Natural killer cell (primary cell): ENCODE measurements around the gene NFASC. TPM values are rescaled to one million over a fixed set of nuclear protein-coding genes. Genes with fewer than 3 reads are reported as not detected.

Source experiments
- ATAC-seq, 3 donors: fragments of 150-1000 bp in 2 of 3; fragments of 200-7000 bp in 1 of 3; cut with Tn5 transposase; 1 replicate in 1 of 3; 2 replicates in 2 of 3; pipeline ENCODE4 v1.10.0; 2021; ENCODE audit warnings: mild to moderate bottlenecking in 2 of 3, moderate library complexity in 2 of 3
- DNase-seq, 2 donors: peaks; one replicate each; pipeline versions ENCODE4 v3.0.0 to v3.0.0-alpha.2; 2013 to 2021; ENCODE audit warnings: mixed read lengths in 1 of 2
- H3K27ac ChIP-seq: one replicate; pipeline ENCODE4 v1.5.1; 2013; ENCODE audit warnings: mild to moderate bottlenecking, low read length
- H3K27me3 ChIP-seq: one replicate; pipeline ENCODE4 v1.6.1; 2013; ENCODE audit warnings: low read length; ENCODE audit not compliant: control insufficient read depth, insufficient read depth
- H3K36me3 ChIP-seq: one replicate; pipeline ENCODE4 v1.6.1; 2013; ENCODE audit warnings: low read length; ENCODE audit not compliant: control insufficient read depth, insufficient read depth
- H3K4me1 ChIP-seq: one replicate; pipeline ENCODE4 v1.6.1; 2013; ENCODE audit warnings: low read length; ENCODE audit not compliant: control insufficient read depth, insufficient read depth
- H3K4me3 ChIP-seq: one replicate; pipeline ENCODE4 v1.5.1; 2013; ENCODE audit warnings: low read length
- H3K9me3 ChIP-seq: one replicate; pipeline ENCODE4 v1.6.1; 2013; ENCODE audit warnings: low read length; ENCODE audit not compliant: control insufficient read depth, insufficient read depth
- H3K27ac Mint-ChIP-seq, 2 donors: one replicate each; pipeline ENCODE4 v1.8.0; 2022; ENCODE audit warnings: mild to moderate bottlenecking in 2 of 2, mixed read lengths in 2 of 2, moderate library complexity in 1 of 2
- H3K27me3 Mint-ChIP-seq, 2 donors: one replicate each; pipeline ENCODE4 v1.8.0; 2022; ENCODE audit warnings: low read depth in 2 of 2, mixed read lengths in 2 of 2
- H3K36me3 Mint-ChIP-seq: one replicate; pipeline ENCODE4 v1.8.0; 2022; ENCODE audit warnings: mixed read lengths
- H3K4me1 Mint-ChIP-seq, 2 donors: one replicate each; pipeline ENCODE4 v1.8.0; 2022; ENCODE audit warnings: mixed read lengths in 2 of 2
- H3K4me3 Mint-ChIP-seq: one replicate; pipeline ENCODE4 v1.8.0; 2022; ENCODE audit warnings: mild to moderate bottlenecking, moderate library complexity, mixed read lengths
- H3K9me3 Mint-ChIP-seq, 2 donors: one replicate each; pipeline ENCODE4 v1.8.0; 2022; ENCODE audit warnings: mixed read lengths in 2 of 2
- CTCF ChIP-seq: fragments of 200-600 bp; IDR thresholded peaks from one replicate; pipeline ENCODE4 v1.8.0; 2022; ENCODE audit warnings: antibody characterized with exemption
- WGBS: methylation state at CpG from one replicate; pipeline ENCODE4 v1.1.7; 2013; ENCODE audit warnings: missing lambda C conversion rate; ENCODE audit not compliant: insufficient coverage; 5-methylcytosine and 5-hydroxymethylcytosine counted together
- intact Hi-C: fragments of 100-400 bp; cut with micrococcal nuclease; formaldehyde crosslinking; loops from one replicate; pipeline ENCODE4 v1.14.2; 2022
- total RNA-seq, 4 donors: library from RNA; stranded (reverse); fragments of 120-200 nt in 1 of 4; gene quantifications; one replicate each; pipeline versions ENCODE4 v1.2.3 to v1.2.4, GENCODE V29; 2013 to 2022

NFASC gene
- total RNA-seq, 3 donors from 2014 or later (not counting 1 experiment from before 2014, with no cell fraction given) = 0.09 to 0.27 TPM; not detected in 1

- no peaks in the 10 kb centered on the region for H3K36me3 ChIP-seq
- no peak overlapping the region for H3K27ac Mint-ChIP-seq
- H3K36me3 Mint-ChIP-seq = no peaks in the 10 kb centered on the region
- DNase-seq (no peak), ATAC-seq (no peak)
- H3K4me1 Mint-ChIP-seq = no peaks in the 10 kb centered on the region
- H3K4me3 ChIP-seq = no peak overlapping the region
- peaks cover 5 to 17% of the 10 kb centered on the region in 2 donors for H3K27me3 Mint-ChIP-seq
- H3K4me3 Mint-ChIP-seq = no peak overlapping the region
- TF ChIP-seq CTCF = no peak
- no peaks in the 10 kb centered on the region for H3K9me3 Mint-ChIP-seq
- no peaks in the 10 kb centered on the region for H3K4me1 ChIP-seq
- no peaks in the 10 kb centered on the region for H3K9me3 ChIP-seq
- WGBS = 86% methylated on average over 7 of the region's 7 CpGs
- no peaks in the 10 kb centered on the region for H3K27me3 ChIP-seq
- intact Hi-C loops = no loop called here
- H3K27ac ChIP-seq = no peak overlapping the region
Measured at GRCh38 chr1:205032508-205032907, 161.8 kb downstream of the NFASC start.

- Histone ChIP-seq H3K4me3 (no peak overlapping the region), H3K36me3 (no peaks in the 10 kb centered on the region), H3K4me1 (no peaks in the 10 kb centered on the region), H3K9me3 (no peaks in the 10 kb centered on the region), H3K27ac (no peak overlapping the region), H3K27me3 (peaks cover 5% of the 10 kb centered on the region)
- intact Hi-C loops = no loop called here
- WGBS = 88% methylated on average over 9 of the region's 9 CpGs
- H3K9me3 Mint-ChIP-seq = no peaks in the 10 kb centered on the region
- DNase-seq (no peak), ATAC-seq (no peak)
- H3K4me3 Mint-ChIP-seq = no peak overlapping the region
- TF ChIP-seq CTCF = no peak
- peaks cover 12 to 22% of the 10 kb centered on the region in 2 donors for H3K27me3 Mint-ChIP-seq
- H3K27ac Mint-ChIP-seq = no peak overlapping the region
- no peaks in the 10 kb centered on the region for H3K36me3 Mint-ChIP-seq
- H3K4me1 Mint-ChIP-seq = no peaks in the 10 kb centered on the region
Measured at GRCh38 chr1:205037539-205037938, 166.9 kb downstream of the NFASC start.

- H3K4me3 ChIP-seq = no peak overlapping the region
- H3K9me3 Mint-ChIP-seq = no peaks in the 10 kb centered on the region
- no peaks in the 10 kb centered on the region for H3K9me3 ChIP-seq
- no peaks in the 10 kb centered on the region for H3K36me3 ChIP-seq
- intact Hi-C loops = no loop called here
- H3K36me3 Mint-ChIP-seq = no peaks in the 10 kb centered on the region
- TF ChIP-seq CTCF = no peak
- DNase-seq (no peak), ATAC-seq (no peak)
- H3K27me3 ChIP-seq = peaks cover 6% of the 10 kb centered on the region
- H3K4me1 Mint-ChIP-seq = no peaks in the 10 kb centered on the region
- peaks cover 12 to 22% of the 10 kb centered on the region in 2 donors for H3K27me3 Mint-ChIP-seq
- no peak overlapping the region for H3K4me3 Mint-ChIP-seq
- WGBS = 89% methylated on average over 6 of the region's 6 CpGs
- H3K27ac ChIP-seq = no peak overlapping the region
- H3K4me1 ChIP-seq = no peaks in the 10 kb centered on the region
- no peak overlapping the region for H3K27ac Mint-ChIP-seq
Measured at GRCh38 chr1:205038132-205038786, 167.6 kb downstream of the NFASC start.
